GM19099 (cell line): ENCODE measurements around the gene SSTR5.

Source experiments
- POLR2A ChIP-seq: IDR thresholded peaks from 3 replicates; pipeline ENCODE4 v1.6.1; 2011; ENCODE audit warnings: low read depth; ENCODE audit not compliant: insufficient read length; ENCODE audit errors: extremely low read depth

Gene SSTR5

GRCh38 chr16:1060416-1061340 is 11.9 kb upstream of the SSTR5 start:
- no peak for TF ChIP-seq POLR2A

- TF ChIP-seq POLR2A, result no peak
Measured at GRCh38 chr16:1061769-1062505, 10.6 kb upstream of the SSTR5 start.

- TF ChIP-seq POLR2A, result no peak
Measured at GRCh38 chr16:1062895-1063294, 9.7 kb upstream of the SSTR5 start.

- TF ChIP-seq POLR2A, result no peak
Measured at GRCh38 chr16:1063728-1064127, 8.8 kb upstream of the SSTR5 start.

- TF ChIP-seq POLR2A, result no peak
Measured at GRCh38 chr16:1065469-1066128, 6.9 kb upstream of the SSTR5 start.

DNA sequence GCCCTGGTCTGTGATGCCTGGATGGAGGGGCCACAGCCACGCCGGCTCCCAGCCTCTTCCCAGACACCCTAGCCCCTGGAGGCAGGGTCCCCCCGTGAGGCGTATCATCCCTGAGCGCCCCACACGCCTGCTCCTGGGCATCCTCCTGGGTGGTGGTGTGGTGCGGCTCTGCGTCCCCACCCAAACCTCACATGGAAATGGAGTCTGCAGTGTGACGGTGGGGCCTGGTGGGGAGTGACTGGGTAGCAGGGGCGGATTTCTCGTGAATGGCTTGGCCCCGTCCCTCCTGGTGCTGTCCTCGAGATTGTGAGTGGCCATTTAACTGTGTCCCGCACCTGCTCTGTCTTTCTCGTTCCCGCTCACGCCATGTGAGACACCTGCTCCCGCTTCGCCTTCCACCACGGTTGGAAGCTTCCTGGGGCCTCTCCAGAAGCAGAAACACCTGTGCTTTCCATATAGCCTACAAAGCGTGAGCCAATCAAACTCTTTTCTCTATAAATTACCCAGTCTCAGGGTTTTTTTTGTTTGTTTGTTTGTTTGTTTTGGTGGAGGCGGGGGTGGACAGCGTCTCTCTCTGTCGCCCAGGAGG is 5.9 kb upstream of the SSTR5 start:
- TF ChIP-seq POLR2A, result no peak

GRCh38 chr16:1067629-1068028 is 4.9 kb upstream of the SSTR5 start:
- TF ChIP-seq POLR2A, result no peak

GRCh38 chr16:1068451-1068850 is 4.1 kb upstream of the SSTR5 start:
- TF ChIP-seq POLR2A, result no peak

DNA sequence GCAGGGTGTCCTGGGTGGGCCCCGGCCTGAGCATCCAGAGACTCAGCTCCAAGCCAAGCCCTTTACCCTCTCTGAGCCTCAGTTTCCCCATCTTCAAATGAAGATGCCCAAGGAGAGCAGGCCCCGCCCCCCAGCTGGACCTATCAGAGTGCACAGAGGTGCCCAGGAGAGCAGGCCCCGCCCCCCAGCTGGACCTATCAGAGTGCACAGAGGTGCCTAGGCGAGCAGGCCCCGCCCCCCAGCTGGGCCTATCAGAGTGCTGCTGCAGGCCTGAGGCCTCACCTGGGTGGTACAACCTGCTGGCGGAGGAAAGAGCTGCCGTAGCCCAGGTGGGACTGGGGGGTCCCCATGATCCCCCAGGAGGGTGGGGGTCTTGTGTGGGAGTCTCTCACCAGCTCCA is 3.4 kb upstream of the SSTR5 start:
- TF ChIP-seq POLR2A, result no peak

DNA sequence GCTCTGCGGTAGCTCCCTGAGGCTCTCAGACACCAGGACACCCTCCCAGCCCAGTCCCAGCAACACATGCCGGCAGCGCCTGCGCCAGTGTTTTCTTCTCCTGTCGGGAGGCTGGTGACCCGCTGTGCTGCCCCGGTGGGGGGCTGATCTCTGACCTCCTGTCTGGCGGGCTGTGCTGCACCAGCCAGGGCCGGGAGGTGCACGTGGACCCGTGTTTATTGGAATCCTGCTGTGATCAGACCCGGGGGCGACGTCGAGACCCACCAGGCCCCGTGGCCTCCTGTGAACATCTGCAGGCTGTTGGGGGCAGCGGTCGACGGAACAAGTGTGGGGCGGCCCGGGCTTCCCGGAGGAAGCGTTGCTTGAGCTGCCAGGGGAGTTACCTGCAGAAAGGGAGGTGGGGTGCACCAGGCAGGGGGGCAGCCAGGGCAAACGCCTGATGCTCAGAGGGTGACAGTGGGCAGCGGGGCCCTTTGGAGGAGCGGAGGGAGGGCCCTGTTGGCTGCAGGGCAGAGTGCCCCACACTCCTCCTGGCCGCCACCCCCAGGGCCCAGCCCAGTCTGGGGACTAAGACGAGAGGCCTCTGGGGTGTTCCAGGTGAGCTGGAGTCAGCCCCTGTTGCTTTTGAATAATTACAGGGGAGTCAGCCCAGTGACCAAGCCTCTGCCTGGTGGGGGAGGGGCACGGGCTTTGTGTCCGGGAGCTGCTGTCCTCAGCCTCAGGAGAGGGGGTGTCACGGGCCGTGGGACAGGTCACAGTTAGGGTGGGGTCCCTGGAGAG is 2.3 kb upstream of the SSTR5 start:
- no peak for TF ChIP-seq POLR2A

GRCh38 chr16:1070864-1071408 is 1.6 kb upstream of the SSTR5 start:
- no peak for TF ChIP-seq POLR2A

DNA sequence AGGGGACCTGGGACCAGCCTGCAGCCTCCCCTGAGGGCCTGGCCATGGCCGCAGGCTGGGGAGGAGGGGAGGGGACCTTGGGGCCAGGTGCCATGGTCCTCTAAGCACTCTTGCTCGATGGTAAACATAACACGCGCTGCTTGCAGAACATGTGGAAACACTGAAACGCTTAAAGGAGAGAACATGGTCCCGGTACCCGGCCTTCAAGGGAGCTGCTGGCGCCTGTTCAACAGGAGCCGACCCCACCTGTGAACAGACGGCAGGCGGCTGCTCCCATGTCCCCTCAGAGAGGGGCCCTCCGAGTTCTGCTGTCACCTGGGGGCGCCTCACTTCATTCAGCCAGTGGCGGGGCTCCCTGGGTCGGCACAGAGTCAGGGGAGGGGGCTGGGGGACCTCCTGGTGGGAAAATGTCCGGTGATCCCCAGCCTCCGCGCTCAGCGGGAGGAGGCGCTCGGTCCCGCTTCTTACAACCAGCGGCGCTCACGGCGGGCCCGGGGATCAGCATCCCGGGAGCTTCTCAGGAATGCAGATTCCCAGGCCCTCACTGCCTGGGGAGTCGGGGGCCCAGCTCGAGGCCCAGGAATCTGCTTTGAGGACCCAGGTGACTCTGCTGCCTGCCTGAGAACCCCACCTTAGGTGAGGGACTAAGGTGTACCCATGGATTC is 854 bp upstream of the SSTR5 start:
- TF ChIP-seq POLR2A, result no peak

GRCh38 chr16:1073262-1073558 is 663 bp downstream of the SSTR5 start:
- no peak for TF ChIP-seq POLR2A
